ENCODE results near the gene CLMP. TPM values are rescaled to one million over a fixed set of nuclear protein-coding genes. Genes with fewer than 3 reads are reported as not detected.

The CLMP gene
- total and polyA plus RNA-seq, 2 donors (not counting 3 experiments of a cell fraction or from before 2014, with no cell fraction given): 0.03 to 0.18 TPM

GRCh38 chr11:123186286-123186685 lies 8.8 kb downstream of the CLMP start:
- TF ChIP-seq GATA2 (IDR thresholded peaks at IDR 0.05; ENCODE audit: insufficient read depth, insufficient read length, low read depth, low read length): no peak
- no peak for TF ChIP-seq JUN (IDR thresholded peaks at IDR 0.05; ENCODE audit: borderline replicate concordance, insufficient read depth, insufficient read length, low read depth)
- TF ChIP-seq, protein P1, sequence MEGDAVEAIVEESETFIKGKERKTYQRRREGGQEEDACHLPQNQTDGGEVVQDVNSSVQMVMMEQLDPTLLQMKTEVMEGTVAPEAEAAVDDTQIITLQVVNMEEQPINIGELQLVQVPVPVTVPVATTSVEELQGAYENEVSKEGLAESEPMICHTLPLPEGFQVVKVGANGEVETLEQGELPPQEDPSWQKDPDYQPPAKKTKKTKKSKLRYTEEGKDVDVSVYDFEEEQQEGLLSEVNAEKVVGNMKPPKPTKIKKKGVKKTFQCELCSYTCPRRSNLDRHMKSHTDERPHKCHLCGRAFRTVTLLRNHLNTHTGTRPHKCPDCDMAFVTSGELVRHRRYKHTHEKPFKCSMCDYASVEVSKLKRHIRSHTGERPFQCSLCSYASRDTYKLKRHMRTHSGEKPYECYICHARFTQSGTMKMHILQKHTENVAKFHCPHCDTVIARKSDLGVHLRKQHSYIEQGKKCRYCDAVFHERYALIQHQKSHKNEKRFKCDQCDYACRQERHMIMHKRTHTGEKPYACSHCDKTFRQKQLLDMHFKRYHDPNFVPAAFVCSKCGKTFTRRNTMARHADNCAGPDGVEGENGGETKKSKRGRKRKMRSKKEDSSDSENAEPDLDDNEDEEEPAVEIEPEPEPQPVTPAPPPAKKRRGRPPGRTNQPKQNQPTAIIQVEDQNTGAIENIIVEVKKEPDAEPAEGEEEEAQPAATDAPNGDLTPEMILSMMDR (IDR thresholded peaks at IDR 0.05; ENCODE audit: extremely low read depth in 1 of 2, insufficient read depth in 1 of 2, low read depth in 1 of 2, low read length in 2 of 2): no peak
- TF ChIP-seq, protein P2, sequence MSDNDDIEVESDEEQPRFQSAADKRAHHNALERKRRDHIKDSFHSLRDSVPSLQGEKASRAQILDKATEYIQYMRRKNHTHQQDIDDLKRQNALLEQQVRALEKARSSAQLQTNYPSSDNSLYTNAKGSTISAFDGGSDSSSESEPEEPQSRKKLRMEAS (IDR thresholded peaks at IDR 0.05; ENCODE audit: insufficient read depth, insufficient read length): no peak
- TF ChIP-seq POLR2A (IDR thresholded peaks at IDR 0.05; ENCODE audit: low read depth, low read length): no peak
- no peak for TF ChIP-seq MYC (IDR thresholded peaks at IDR 0.05; ENCODE audit: low read depth, low read length)
- TF ChIP-seq FOS (IDR thresholded peaks at IDR 0.05; ENCODE audit: borderline replicate concordance, insufficient read depth, low read length): no peak
- no peak for TF ChIP-seq EZH2 (IDR thresholded peaks at IDR 0.05; ENCODE audit: borderline replicate concordance, low read depth, low read length, severe bottlenecking)
- no peak for TF ChIP-seq POLR2AphosphoS5 (IDR thresholded peaks at IDR 0.05; ENCODE audit: insufficient read depth, low read depth, low read length)
- BruUV-seq (replicated peaks): no TSS peak
- H3K9me1 ChIP-seq (replicated peaks; ENCODE audit: control insufficient read depth, extremely low read depth, insufficient read depth, low read length): no peaks in the 10 kb centered on the region
- intact Hi-C loops (cut with micrococcal nuclease): loop anchor here (5.0 kb wide), 1 partner anchor 49 kb away; no protein-coding TSS in a partner anchor
- ChIA-PET POLR2A (no interaction called here), CTCF (no interaction called here)
- dilution Hi-C loops (cut with MboI; ENCODE audit: extremely low pct_ligation_motif_present, low sequenced_read_pairs): no loop called here
- no peaks in the 10 kb centered on the region for H3K9me3 ChIP-seq (replicated peaks; ENCODE audit: control insufficient read depth, insufficient read depth, low read length)
- no peak overlapping the region for H3K9ac ChIP-seq (replicated peaks; ENCODE audit: extremely low read depth, insufficient read depth, low read length)
- H3K36me3 ChIP-seq (ENCODE audit: control insufficient read depth in 2 of 2, extremely low read depth in 1 of 2, insufficient read depth in 2 of 2, low read length in 2 of 2): no peaks in the 10 kb centered on the region
- no peak overlapping the region for H3K27ac ChIP-seq (ENCODE audit: insufficient read depth, low read depth, low read length)
- H3K27me3 ChIP-seq (ENCODE audit: control insufficient read depth in 2 of 2, insufficient read depth in 2 of 2, low read length in 2 of 2): no peaks in the 10 kb centered on the region
- no peak for DNase-seq (ENCODE audit: low read depth, low spot score)
- no peak for FAIRE-seq
- H3K4me3 ChIP-seq (replicated peaks in 1 of 3; ENCODE audit: insufficient read depth in 1 of 3, low read depth in 1 of 3, low read length in 3 of 3): no peak overlapping the region
- no peak overlapping the region for H2AFZ ChIP-seq (ENCODE audit: low read depth, low read length)
- no peaks in the 10 kb centered on the region for H3K79me2 ChIP-seq (ENCODE audit: control insufficient read depth, insufficient read depth, low read length)
- peaks cover 11% of the 10 kb centered on the region for H3K4me1 ChIP-seq (ENCODE audit: control insufficient read depth, extremely low read depth, insufficient read depth, low read length)
- H4K20me1 ChIP-seq (replicated peaks; ENCODE audit: control insufficient read depth, extremely low read depth, insufficient read depth, low read length): no peaks in the 10 kb centered on the region
- H3K4me2 ChIP-seq (ENCODE audit: insufficient read depth, low read length): no peak overlapping the region
